Measurements from ENCODE around the gene CD34.
"Not testable (repeated sequence)": the region's sequence is repeated elsewhere in the genome, so short reads cannot be mapped to it uniquely, and the experiment has no call there.

CD34 gene, protein sequence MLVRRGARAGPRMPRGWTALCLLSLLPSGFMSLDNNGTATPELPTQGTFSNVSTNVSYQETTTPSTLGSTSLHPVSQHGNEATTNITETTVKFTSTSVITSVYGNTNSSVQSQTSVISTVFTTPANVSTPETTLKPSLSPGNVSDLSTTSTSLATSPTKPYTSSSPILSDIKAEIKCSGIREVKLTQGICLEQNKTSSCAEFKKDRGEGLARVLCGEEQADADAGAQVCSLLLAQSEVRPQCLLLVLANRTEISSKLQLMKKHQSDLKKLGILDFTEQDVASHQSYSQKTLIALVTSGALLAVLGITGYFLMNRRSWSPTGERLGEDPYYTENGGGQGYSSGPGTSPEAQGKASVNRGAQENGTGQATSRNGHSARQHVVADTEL

DNA sequence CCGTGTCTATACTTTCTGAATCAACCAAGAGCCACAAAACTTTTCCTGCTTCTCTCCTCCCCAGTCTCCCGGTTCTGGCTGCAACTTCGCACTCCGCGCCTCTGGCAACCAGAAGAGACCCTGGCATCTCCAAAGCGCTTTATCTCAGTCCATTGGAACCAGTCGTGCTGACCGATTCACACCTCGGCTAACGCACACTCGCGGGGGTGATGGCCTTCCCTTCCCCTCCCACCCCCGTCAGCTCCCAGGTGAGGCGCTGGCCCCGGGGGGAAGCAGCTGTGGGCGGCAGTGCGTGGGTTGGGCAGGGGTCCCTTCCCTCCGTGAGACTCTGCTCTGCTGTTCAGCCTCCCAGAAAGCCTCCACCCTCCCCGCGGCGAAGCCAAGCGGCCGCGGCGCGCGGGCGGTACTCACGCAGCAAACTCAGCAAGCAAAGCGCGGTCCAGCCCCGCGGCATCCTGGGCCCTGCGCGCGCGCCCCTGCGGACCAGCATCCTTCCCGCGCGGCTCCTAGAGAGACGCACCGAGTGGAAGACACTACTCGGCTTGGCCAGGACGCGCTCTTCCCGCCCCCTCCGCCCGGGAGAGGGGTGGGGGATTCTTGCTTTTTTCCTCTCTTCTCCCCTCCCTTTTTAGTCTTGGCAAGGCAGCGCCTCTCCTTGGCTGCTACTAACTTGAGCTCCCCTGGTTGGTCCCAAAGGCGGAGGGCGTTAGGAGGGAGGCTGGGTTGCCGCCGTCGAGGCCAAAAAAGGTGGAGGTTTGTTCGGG is at the start of gene CD34:
CD34 (minus strand) TSS at position 535 of the 764 bp plus-strand sequence; CDS start at position 490, 45 bp downstream.
- peak; percentile 7 for DNase-seq

DNA sequence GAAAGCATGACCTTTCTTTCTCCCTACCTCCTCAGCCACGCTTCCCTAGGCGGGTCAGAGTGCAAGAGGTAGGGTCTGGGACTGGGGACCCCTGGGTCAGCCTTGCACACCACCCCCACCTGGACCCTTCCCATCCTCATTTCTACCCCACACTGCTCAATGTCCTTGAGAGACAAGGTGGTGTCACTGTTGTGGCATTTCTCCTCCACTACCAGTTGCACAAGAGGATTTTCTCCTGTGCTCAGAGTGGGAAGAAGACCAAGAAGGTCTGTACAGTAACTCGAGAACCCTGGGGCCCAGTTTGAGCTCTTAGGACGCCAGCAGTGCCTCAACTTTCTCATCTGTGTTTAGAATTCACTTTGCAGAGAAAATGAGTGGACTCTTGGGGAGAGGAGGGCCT is 49.4 kb upstream of the CD34 start:
- DNase-seq, result no peak

DNA sequence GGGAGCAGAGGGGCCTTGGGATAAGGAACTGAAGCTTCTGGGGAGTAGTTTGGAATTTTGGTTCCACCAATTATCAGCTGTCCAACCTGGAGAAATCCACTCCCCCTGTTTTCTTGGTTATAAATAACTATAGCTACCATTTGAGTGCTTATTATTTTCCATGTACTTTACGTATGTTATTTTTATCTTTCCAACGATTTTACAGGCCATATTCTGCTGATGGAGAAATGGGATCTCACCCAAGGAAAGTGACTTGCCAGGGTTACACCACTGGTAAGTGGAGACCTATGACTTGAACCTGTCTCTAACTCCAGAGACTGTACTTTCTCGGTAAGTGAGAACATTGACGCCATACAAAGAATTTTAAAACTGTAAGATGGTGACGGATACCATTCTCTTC is 49.0 kb upstream of the CD34 start:
- no peak for DNase-seq

DNA sequence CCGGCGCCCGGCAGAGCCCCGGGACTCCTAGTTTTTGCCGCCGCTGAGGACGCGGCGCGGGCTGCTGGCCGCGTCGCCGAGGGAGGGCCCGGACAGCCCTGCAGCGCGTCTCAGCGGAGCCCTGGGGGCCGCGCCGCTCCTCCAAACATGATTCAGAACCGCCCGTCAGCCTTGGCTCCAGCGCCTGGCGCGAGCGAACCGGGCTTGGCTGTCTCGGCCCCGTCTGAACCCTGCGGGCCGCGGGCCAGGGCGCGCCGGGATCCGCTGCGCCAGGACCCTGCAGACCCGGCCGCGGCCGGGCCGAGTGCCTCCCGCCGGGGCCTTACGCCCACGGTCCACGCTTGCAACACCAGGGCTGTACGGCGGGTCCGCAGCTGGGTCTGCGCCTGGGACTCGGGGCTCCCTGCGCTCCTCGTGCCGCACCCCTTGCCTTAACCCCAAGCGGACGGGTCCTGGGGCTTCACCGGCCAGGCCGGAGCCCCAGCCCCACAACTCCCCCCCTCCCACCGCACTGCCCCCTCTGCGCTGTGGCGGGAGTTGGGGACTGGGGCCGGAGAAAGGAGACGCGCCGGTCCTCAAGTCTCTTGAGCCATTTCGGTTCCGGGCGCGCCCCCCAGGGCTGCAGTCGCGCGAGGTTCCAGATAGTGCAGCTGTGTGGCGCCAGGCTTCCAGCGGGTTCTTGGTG is 48.4 kb upstream of the CD34 start:
- DNase-seq, result peak; percentile 8

DNA sequence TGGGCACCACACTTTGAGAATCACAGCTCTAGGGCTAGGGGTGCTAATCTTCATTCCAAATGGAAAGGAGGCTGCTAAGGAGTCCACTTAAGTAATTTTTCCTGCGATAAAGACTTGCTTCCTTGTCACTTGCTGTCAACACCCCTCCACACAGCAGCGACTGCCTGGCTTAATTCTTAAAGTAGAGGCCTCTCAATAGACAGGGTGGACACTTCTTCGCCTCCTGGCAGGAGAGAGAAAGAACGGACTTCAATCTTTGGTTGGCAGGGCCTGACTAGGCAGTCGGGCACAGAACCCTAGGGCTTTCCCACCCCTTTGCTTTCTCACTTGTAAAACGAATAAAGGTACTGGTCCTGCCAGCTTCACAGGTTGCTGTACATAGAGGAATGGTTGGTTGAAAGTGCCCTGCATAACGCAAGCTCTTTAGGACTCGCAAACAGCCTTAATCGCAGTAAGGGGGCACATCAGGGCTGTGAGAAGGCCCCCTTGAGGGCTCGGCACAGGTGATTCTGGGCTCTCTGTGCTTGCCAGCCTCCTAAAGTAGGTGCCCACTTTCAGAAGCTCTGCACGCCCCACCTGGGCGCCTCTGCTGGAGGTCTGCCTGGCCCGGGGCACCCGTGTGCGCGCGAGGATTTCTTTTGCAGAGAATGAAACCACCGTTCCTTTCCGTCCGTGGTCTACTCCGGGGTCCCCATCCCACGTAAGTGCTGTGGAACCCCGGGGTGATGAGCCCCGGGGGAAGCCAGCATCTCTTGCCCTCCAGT is 47.6 kb upstream of the CD34 start:
- DNase-seq, result no peak

DNA sequence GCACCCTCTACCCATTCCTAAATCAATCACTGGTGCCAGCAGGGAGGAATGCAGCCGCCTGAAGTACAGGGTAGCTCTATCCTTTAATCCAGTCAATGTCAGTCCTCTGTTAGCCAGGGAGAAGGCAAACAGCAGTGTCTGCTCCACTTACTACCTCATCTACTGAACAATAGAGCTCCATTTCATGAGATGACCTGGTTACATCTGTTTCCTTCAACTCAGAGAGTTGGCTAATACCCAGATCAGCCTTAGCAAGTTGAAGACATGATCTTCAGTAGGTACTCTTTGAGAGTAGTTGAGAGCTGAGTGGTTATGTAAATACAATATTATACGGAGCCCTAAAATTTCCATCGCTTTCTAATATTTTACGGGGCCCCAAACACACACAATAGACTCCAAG is 46.1 kb upstream of the CD34 start:
- DNase-seq, result no peak

DNA sequence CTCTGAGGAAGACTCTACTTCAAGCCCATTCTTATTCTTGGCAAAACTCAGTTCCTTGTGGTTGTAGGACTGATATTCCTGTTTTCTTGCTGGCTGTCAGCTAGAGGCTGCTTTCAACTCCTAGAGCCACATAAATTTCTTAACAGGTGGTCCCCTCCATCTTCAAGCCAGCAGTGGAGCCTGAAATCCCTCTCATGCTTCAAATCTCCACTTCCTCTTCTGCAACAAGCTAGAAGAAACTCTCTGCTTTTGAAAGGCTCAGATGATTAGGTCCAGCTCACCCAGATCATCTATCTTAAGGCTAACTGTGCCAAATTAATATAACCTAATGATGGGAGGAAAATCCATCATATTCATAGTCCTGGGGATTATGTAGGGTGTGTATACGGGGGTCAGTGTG is 43.2 kb upstream of the CD34 start:
- DNase-seq, result no peak

DNA sequence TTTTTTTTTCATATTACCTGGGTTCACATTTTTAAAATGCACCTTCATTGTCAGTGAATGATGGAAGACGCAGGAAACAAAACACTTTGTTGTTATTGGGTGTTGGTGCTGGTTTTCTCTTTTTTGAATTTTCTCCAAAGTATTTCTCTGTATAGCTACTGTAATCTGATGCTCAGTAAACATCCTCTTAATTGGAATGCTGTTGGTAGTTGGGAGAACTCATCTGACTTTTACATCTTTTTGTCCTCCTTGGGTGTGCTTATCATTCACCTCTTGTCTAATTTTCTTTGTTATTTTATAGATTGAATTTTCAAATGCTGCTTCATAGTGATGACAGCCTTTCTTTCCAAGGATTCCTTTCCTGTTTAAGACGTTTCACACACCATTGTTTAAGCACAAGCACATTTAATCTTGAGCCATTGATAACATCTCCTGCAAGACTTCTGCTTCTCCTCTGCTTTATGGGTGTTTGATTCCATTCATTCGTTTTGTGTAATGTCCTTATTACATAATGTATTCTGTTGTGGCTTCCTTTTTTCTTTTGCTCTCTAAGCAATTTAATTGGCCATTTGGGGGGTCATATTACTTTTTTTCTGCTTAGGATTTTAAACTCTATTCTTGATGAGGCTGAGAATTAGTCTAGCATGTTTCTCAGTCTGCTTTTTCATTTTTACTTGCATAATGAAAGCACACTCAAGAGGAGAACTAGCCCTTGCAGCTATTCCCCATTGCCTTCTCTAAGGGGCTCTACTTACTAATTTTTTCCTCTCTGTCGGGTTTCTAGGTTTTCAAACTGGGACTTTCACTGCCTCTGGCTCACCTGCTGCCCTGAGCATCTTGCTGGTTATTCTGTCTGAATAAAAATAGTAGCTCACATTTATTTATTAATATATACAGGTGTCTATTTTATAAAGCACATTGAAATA is 42.0 kb upstream of the CD34 start:
- DNase-seq, result no peak

DNA sequence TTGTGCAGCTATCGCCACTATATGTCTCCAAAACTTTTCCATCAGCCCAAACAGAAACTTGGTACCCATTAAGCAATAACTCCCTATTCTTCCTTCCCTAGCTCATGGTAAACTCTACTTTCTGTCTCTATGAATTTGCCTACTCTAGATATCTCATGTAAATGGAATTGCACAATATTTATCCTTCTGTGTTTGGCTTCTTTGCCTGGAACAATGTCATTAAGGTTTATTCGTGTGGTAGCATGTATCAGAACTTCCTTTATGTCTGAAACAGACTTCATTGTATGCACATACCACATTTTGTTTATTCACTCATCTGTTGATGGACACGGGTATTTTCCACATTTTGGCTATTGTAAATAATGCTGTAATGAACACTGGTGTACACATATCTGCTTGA is 40.7 kb upstream of the CD34 start:
- no peak for DNase-seq

DNA sequence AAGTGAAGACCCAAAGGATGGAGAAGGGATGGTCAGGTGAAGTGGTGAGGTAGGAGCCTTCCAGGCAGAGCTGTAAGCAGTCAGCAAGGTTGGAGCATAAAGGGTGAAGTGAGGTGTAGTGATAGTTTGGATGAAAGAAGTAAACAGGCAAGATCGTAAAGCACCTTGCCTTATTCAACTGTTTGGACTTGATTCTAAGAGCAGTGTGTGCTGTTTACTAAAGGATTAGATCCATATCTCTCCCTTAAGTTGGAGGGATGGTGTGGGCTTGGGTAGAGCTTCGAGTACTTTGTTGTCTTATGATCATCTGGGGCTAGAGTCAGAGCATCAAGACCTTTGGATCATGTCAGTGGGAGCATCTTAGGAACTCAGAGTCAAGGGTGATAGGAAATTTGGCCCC is 39.8 kb upstream of the CD34 start:
- DNase-seq, result no peak

DNA sequence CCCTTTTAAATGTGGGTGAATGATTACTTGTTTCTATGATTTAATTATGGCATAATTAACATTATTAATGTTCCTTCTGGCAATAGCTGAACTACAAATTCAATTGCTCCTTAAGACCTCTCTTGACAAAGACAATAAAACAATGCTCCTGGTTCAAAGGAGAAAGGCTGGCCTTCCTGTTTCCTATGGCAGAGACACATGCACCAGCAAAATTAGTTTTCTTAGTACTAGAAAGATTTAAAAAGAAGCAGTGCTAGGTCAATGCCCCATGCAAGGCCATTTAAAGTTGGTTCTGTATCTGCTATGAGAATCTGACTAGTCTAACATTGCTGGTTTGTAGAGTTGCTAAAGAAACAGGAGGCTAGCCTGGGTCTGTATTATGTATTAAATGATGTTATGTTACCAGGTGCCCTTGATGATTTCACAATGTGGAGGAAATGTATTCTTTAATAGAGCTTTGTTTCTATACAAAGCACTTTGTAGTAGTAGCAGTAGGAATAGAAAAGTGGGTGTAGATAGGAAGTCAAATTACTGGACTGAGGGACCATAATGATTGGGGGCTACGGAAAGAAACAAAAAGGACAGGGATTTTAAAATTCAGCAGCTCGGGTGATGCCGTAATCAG is 38.8 kb upstream of the CD34 start:
- no peak for DNase-seq

DNA sequence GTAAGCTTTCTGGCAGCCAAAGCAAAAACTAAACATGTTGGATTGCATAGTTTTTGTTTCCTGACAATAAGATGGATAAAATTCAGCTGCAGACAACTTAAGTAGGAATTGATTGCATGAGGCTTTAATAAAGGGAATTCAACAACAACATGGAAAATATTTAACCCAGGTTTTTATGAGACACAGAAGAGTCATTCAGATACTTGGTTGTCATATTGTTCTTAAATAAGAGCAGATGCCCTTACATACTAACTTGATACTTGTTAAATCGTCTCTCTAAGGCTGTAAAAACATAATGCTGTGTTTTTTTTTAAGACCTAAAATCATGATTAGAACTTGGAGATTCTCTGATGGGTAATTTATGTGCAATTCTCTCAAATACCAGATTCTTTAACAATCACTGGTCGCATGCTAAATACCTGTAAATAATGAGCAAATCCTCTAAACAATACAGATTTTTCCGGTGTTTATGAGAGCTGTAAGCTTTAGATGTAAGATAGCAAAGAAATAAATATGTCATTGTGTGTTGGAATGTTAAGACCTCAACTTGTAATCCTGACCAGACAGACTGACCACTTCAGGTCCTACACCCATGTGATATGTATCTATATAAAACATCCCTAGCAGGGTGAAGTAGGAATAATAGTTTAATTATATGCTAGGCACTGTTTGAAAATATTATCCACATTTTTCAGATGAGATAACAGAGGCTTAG is 37.8 kb upstream of the CD34 start:
- no peak for DNase-seq

DNA sequence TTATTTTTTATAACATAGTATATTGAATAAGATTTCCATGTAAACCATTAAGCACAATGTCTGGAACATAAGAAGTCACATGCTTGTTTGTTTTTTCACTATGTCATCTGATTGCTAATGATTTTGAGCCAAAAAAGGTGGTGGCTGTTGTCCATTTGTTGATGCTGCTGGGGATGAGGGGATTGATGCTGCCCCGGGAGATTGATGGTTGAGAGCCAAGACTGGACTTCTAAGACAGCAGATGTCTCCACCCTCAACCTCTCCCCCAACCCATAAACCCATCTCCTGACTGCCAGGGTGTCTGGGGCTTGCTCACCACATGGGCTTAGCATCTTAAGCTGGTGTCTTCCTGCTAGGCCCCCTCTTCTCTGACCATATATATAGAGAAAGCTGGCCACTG is 35.8 kb upstream of the CD34 start:
- no peak for DNase-seq

DNA sequence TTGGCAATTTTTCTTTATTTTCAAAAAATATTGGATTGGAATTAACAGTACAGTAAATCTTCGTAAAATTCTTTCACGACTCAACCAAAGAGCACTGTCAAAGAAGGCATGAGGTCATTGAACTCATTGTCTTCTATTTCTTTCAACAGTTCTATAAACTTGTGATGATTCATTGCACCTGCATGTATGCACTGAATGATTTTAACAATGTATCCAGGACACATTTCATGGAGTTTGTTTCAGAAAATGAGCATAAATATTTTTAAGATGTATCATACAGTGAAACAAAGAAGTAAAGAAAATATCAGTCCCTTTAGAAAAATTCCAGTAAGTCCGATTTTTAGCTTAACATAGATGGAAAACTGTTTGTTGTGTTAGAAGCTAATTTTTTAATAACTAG is 33.6 kb upstream of the CD34 start:
- no peak for DNase-seq

DNA sequence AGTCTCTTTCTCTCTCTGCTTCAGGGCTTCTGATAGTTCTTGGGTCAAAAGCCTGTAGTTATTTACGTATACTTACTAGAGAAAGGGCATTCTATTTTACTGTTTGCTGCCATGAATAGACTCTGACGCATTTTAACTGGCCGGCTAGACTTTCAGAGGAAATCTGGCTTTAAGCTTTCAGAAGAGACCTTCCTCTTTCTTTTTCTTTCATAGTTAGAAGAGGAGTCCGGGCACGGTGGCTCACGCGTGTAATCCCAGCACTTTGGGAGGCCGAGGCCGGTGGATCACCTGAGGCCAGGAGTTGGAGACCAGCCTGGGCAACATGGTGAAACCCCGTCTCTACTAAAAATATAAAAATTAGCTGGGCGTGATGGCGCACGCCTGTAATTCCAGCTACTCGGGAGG is 31.4 kb upstream of the CD34 start:
- not testable (repeated sequence) for DNase-seq

DNA sequence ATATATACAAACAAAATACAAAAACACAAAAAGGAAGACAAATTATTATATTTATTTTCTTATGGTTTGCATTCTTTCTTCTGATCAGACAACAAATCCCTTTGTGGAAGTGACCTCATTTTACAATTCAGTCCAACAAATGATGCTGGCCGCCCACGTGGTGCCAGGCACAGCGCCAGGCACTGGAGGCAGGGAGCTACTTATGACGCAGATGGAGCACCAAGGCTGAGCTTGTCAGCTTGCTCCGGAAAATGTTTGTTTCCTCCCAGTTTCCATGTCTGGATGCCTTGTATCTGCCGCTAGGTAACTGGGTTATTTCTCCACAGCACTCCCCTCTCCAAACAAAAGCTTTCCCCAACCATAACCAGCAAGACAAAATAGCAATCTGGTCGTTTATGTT is 30.7 kb upstream of the CD34 start:
- DNase-seq, result no peak

DNA sequence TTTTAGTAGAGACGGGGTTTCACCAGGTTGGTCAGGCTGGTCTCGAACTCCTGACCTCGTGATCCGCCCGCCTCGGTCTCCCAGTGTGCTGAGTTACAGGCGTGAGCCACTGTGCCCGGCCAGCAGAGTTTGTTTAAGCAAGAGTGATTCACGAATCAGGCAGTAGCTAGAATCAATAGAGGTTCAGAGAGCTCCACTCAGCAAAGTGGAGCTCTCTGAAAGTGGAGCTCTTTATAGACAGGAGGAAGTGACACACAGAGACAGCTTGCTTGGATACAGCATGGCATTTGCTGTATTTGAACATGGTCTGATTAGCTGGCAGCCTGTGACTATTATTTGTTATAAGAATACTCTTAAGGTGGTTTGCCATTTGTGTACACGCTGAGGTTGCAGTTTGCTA is 27.1 kb upstream of the CD34 start:
- DNase-seq, result no peak

DNA sequence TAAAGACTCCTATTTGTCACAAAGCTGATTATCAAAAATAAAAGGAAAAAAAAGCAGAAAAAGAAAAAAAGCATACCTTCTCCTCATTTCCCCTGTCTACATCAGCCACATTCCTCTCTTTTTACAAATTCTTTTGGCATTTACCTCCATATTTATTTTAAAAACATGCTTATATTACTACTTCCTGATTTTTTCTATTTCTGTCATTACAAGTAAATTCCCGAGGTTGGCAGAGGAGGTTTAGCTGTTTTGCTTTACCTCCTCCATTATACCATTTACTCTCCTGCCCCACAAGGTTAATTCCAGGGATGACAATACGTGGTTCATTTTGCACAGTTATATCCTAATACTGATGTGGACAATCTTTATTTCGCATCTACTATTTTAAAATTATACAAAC is 26.3 kb upstream of the CD34 start:
- no peak for DNase-seq

DNA sequence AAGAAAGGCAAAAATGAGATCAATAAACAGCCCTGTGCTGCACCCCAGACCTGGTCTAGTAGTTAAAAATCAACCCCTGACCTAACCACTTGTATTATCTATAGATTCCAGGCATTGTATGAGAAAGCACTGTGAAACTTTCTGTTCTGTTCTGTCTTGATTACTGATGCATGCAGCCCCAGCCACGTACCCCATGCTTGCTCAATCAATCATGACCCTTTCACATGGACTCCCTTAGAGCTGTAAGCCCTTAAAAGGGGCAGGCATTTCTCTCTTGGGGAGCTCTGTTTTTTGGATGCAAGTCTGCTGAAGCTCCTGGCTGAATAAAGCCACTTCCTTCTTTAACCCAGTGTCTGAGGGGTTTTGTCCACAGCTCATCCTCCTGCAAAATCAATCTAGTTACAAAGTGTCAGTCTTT is 24.2 kb upstream of the CD34 start:
- no peak for DNase-seq

DNA sequence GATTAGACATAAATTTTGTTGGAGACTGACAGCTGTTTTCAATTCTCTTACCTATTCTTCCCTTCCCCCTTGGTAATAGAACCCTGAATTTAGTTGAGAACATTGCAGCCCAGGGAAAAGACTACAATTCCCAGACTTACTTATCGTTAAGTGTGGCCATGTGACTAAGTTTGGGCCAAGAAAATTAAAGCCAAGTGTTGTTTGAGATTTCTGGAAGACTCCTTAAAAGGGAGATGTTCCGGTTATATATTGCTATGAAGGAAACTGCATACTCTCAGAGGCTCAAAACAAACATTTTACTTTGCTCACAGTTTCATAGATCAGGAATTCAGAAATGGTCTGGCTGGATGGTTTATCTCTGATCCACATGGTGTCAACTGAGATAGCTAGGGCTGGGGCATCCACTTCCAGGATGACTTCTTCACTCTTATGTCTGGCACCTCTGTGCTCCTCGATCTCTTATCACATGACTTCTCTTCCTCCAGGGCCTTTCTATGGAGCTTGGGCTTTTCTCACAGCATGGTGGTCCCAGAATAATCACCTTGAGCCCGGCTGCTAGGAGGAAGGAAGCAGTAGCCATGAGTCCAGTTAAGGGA is 22.4 kb upstream of the CD34 start:
- no peak for DNase-seq
